H1 (cell line): ENCODE results near the gene RNASE12. TPM values are rescaled to one million over a fixed set of nuclear protein-coding genes. Genes with fewer than 3 reads are reported as not detected.

Experiments
- CTCF ChIA-PET: fragments of 300-600 bp; sonication (Branson Sonifier 250); formaldehyde crosslinking; loops from one replicate; lab custom pipeline; 2021; ENCODE audit not compliant: partially characterized antibody; lab: Charles Lee
- POLR2A ChIA-PET: fragments of 300-600 bp; sonication (Branson Sonifier 250); formaldehyde crosslinking; loops from one replicate; lab custom pipeline; 2021; ENCODE audit warnings: inconsistent platforms; ENCODE audit not compliant: partially characterized antibody; lab: Charles Lee
- DNase-seq, 2 experiments: peaks; one replicate each; pipeline versions ENCODE4 v3.0.0 to v3.0.0-alpha.2; 2010 to 2022; ENCODE audit warnings: low spot score in 2 of 2, low read depth in 1 of 2, mixed read lengths in 1 of 2
- FAIRE-seq: peaks from 2 replicates; lab custom pipeline; 2011; peaks lifted over from hg19 to GRCh38; lab: Jason Lieb, UNC
- H2AFZ ChIP-seq: 2 replicates; pipeline ENCODE4 v1.8.1; 2012; ENCODE audit warnings: low read length, inconsistent platforms
- H2AK5ac ChIP-seq: 2 replicates; pipeline ENCODE4 v1.6.1; 2013; ENCODE audit warnings: low read depth, low read length
- H2BK120ac ChIP-seq: replicated peaks from 2 replicates; pipeline ENCODE3; 2013; ENCODE audit warnings: low read depth, low read length, inconsistent platforms
- H2BK12ac ChIP-seq: 2 replicates; pipeline ENCODE4 v1.6.1; 2013; ENCODE audit warnings: low read depth, low read length
- H2BK15ac ChIP-seq: 2 replicates; pipeline ENCODE4 v1.6.1; 2013; ENCODE audit warnings: low read length
- H2BK20ac ChIP-seq: 2 replicates; pipeline ENCODE4 v1.6.1; 2013; ENCODE audit warnings: low read length
- H2BK5ac ChIP-seq: 2 replicates; pipeline ENCODE4 v1.6.1; 2013; ENCODE audit warnings: low read depth, low read length
- H3K14ac ChIP-seq: 2 replicates; pipeline ENCODE4 v1.6.1; 2013; ENCODE audit warnings: inconsistent platforms; ENCODE audit not compliant: insufficient read length
- H3K18ac ChIP-seq: 2 replicates; pipeline ENCODE4 v1.6.1; 2013; ENCODE audit warnings: low read length; ENCODE audit errors: extremely low read depth
- H3K23ac ChIP-seq: 2 replicates; pipeline ENCODE4 v1.6.1; 2013; ENCODE audit warnings: inconsistent platforms; ENCODE audit not compliant: insufficient read length
- H3K23me2 ChIP-seq: 2 replicates; pipeline ENCODE4 v1.6.1; 2013; ENCODE audit warnings: low read depth, low read length
- H3K27ac ChIP-seq: 2 replicates; pipeline ENCODE4 v1.6.1; 2011; ENCODE audit warnings: low read depth, low read length, inconsistent platforms
- H3K27me3 ChIP-seq, 4 experiments: replicated peaks in 1 of 4; 1 replicate in 1 of 4; 2 replicates in 3 of 4; pipeline versions ENCODE4 v1.6.1 to v1.8.1; 2011 to 2013; ENCODE audit warnings: low read length in 3 of 4, mild to moderate bottlenecking in 3 of 4, inconsistent platforms in 2 of 4, mixed read lengths in 2 of 4, moderate library complexity in 1 of 4; ENCODE audit not compliant: control insufficient read depth in 3 of 4, insufficient read depth in 3 of 4; ENCODE audit errors: extremely low read depth in 1 of 4
- H3K36me3 ChIP-seq, 4 experiments: 2 replicates each; pipeline versions ENCODE4 v1.6.1 to v1.8.1; 2011 to 2013; ENCODE audit warnings: mild to moderate bottlenecking in 4 of 4, low read length in 3 of 4, moderate library complexity in 2 of 4, control low read depth in 1 of 4, inconsistent platforms in 1 of 4; ENCODE audit not compliant: insufficient read depth in 4 of 4, control insufficient read depth in 2 of 4
- H3K4ac ChIP-seq: replicated peaks from 2 replicates; pipeline ENCODE3; 2013; ENCODE audit warnings: low read length, low read depth, mixed read lengths, inconsistent platforms; ENCODE audit not compliant: insufficient read length
- H3K4me1 ChIP-seq, 4 experiments: replicated peaks in 1 of 4; 1 replicate in 1 of 4; 2 replicates in 3 of 4; pipeline versions ENCODE4 v1.6.1 to v1.8.1; 2011 to 2013; ENCODE audit warnings: low read length in 3 of 4, inconsistent platforms in 2 of 4, mixed read lengths in 1 of 4; ENCODE audit not compliant: insufficient read depth in 4 of 4, control insufficient read depth in 3 of 4
- H3K4me2 ChIP-seq, 2 experiments: 2 replicates each; pipeline versions ENCODE4 v1.6.1 to v1.8.1; 2011 to 2013; ENCODE audit warnings: low read depth in 2 of 2, low read length in 2 of 2, control low read depth in 1 of 2, inconsistent platforms in 1 of 2, mild to moderate bottlenecking in 1 of 2; ENCODE audit not compliant: insufficient read depth in 1 of 2
- H3K4me3 ChIP-seq, 4 experiments: fragments of 200-600, 300-600 bp in 1 of 4; sonication (generic), shearing (Covaris generic), sonication (Bioruptor Twin) in 1 of 4; 2 replicates each; pipeline versions ENCODE4 v1.5.1 to v1.8.1; 2011 to 2016; ENCODE audit warnings: low read length in 4 of 4, low read depth in 3 of 4, control low read depth in 2 of 4, inconsistent platforms in 2 of 4, mild to moderate bottlenecking in 2 of 4, mixed read lengths in 1 of 4, moderate library complexity in 1 of 4; ENCODE audit not compliant: insufficient read depth in 2 of 4; ENCODE audit errors: extremely low read depth in 1 of 4
- H3K56ac ChIP-seq: replicated peaks from 2 replicates; pipeline ENCODE3; 2013; ENCODE audit warnings: low read depth, mild to moderate bottlenecking, mixed read lengths, low read length, inconsistent platforms; ENCODE audit not compliant: insufficient read length
- H3K79me1 ChIP-seq: 2 replicates; pipeline ENCODE4 v1.6.1; 2013; ENCODE audit warnings: low read depth, low read length, control low read depth
- H3K79me2 ChIP-seq, 2 experiments: 2 replicates each; pipeline versions ENCODE4 v1.6.1 to v1.8.1; 2012 to 2013; ENCODE audit warnings: low read length in 2 of 2, mild to moderate bottlenecking in 2 of 2, inconsistent platforms in 1 of 2; ENCODE audit not compliant: insufficient read depth in 2 of 2, control insufficient read depth in 1 of 2
- H3K9ac ChIP-seq, 4 experiments: replicated peaks in 1 of 4; 1 replicate in 1 of 4; 2 replicates in 3 of 4; pipeline versions ENCODE4 v1.6.1 to v1.8.1; 2011 to 2013; ENCODE audit warnings: low read depth in 3 of 4, low read length in 3 of 4, control low read depth in 2 of 4, mild to moderate bottlenecking in 2 of 4, moderate library complexity in 2 of 4, inconsistent platforms in 1 of 4; ENCODE audit errors: extremely low read depth in 1 of 4
- H3K9me3 ChIP-seq, 2 experiments: 2 replicates each; pipeline versions ENCODE4 v1.6.1 to v1.8.1; 2012 to 2013; ENCODE audit warnings: mild to moderate bottlenecking in 2 of 2, moderate library complexity in 2 of 2, control low read depth in 1 of 2, inconsistent platforms in 1 of 2, low read depth in 1 of 2, low read length in 1 of 2, mixed read lengths in 1 of 2; ENCODE audit not compliant: insufficient read depth in 2 of 2
- H4K20me1 ChIP-seq, 2 experiments: replicated peaks in 1 of 2; 2 replicates each; pipeline versions ENCODE3 to v1.8.1; 2011 to 2013; ENCODE audit warnings: inconsistent platforms in 2 of 2, low read length in 2 of 2, mild to moderate bottlenecking in 1 of 2; ENCODE audit not compliant: insufficient read depth in 2 of 2, control insufficient read depth in 1 of 2
- H4K5ac ChIP-seq: 2 replicates; pipeline ENCODE4 v1.6.1; 2013; ENCODE audit warnings: low read length, low read depth, mixed read lengths, inconsistent platforms; ENCODE audit not compliant: insufficient read length
- H4K8ac ChIP-seq: 2 replicates; pipeline ENCODE4 v1.8.0; 2013; ENCODE audit warnings: mild to moderate bottlenecking, moderate library complexity, low read length, inconsistent platforms; ENCODE audit not compliant: insufficient read depth; ENCODE audit errors: extremely low read depth
- H4K91ac ChIP-seq: replicated peaks from 2 replicates; pipeline ENCODE3; 2013; ENCODE audit warnings: low read length, mixed read lengths, inconsistent platforms; ENCODE audit not compliant: insufficient read length
- ASH2L ChIP-seq: fragments of 200-600, 300-600 bp; sonication (generic); IDR thresholded peaks from one replicate; pipeline ENCODE4 v1.7.1; 2017; ENCODE audit warnings: low read length
- CTBP2 ChIP-seq: IDR thresholded peaks from 2 replicates; pipeline ENCODE4 v1.7.0; 2011; ENCODE audit warnings: borderline replicate concordance, mild to moderate bottlenecking, moderate library complexity, mixed read lengths, low read length; ENCODE audit not compliant: insufficient read depth, insufficient read length
- HDAC2 ChIP-seq, 2 experiments: fragments of 300-600 bp in 1 of 2; sonication (generic) in 1 of 2; IDR thresholded peaks; 2 replicates each; pipeline ENCODE4 v1.6.1; 2011 to 2012; ENCODE audit warnings: low read depth in 2 of 2, low read length in 2 of 2, mild to moderate bottlenecking in 2 of 2, moderate library complexity in 2 of 2, borderline replicate concordance in 1 of 2, inconsistent platforms in 1 of 2
- KDM1A ChIP-seq: fragments of 200-600, 300-600 bp; sonication (generic); IDR thresholded peaks from 2 replicates; pipeline ENCODE4 v1.7.1; 2016; ENCODE audit warnings: mild to moderate bottlenecking, low read length, borderline replicate concordance
- POU5F1 ChIP-seq: IDR thresholded peaks from 2 replicates; pipeline ENCODE4 v1.6.1; 2011; ENCODE audit warnings: low read depth, mild to moderate bottlenecking, low read length, moderate library complexity
- RNF2 ChIP-seq: fragments of 200-900, 300-1000 bp; sonication (generic); IDR thresholded peaks from 2 replicates; pipeline ENCODE4 v1.7.1; 2016; ENCODE audit warnings: borderline replicate concordance, low read depth, mild to moderate bottlenecking, antibody characterized with exemption, low read length; ENCODE audit not compliant: poor library complexity, severe bottlenecking; ENCODE audit errors: missing control alignments
- YY1 ChIP-seq: IDR thresholded peaks from 2 replicates; pipeline ENCODE4 v1.6.1; 2011; ENCODE audit warnings: low read depth, mild to moderate bottlenecking, low read length
- WGBS, 2 experiments: shearing (Covaris generic) in 1 of 2; methylation state at CpG; one replicate each; pipeline versions ENCODE4 v1.1.6 to v1.1.7; 2013 to 2015; ENCODE audit warnings: low lambda C conversion rate in 2 of 2, mixed read lengths in 2 of 2, inconsistent platforms in 1 of 2, low coverage in 1 of 2, missing lambda C conversion rate in 1 of 2; ENCODE audit not compliant: insufficient replicate concordance in 2 of 2, insufficient coverage in 1 of 2, insufficient read length in 1 of 2; ENCODE audit errors: extremely low coverage in 1 of 2, missing lambda C conversion rate in 1 of 2; 5-methylcytosine and 5-hydroxymethylcytosine counted together
- polyA plus RNA-seq, 7 experiments: library from polyadenylated mRNA; depleted of rRNA in 3 of 7; stranded (reverse) in 5 of 7; unstranded in 2 of 7; fragments of >200 nt in 5 of 7; fragments of 200-250 nt in 2 of 7; gene quantifications; 1 replicate in 5 of 7; 2 replicates in 1 of 7; 4 replicates in 1 of 7; pipeline versions ENCODE4 v1.2.1 to v1.2.3, GENCODE V29; 2011 to 2013; ENCODE audit warnings: missing spikeins in 2 of 7, mixed read lengths in 2 of 7
- total RNA-seq: library from RNA; stranded (reverse); fragmentation: NEBNext Ultra II Directional; extraction: Animal tissue kit (Norgen Biotek cat#: 25700); gene quantifications from 2 replicates; pipeline ENCODE4 v1.2.1, GENCODE V29; 2021

The RNASE12 gene
- total and polyA plus RNA-seq, 2 of the 8 experiments (the other 6 are each of a cell fraction or from before 2014, with no cell fraction given): not detected

GRCh38 chr14:20608383-20609110, 17.4 kb upstream of the RNASE12 start:
- Histone ChIP-seq H3K27ac (no peak overlapping the region), H3K18ac (no peak overlapping the region), H3K79me1 (no peaks in the 10 kb centered on the region), H2BK5ac (no peak overlapping the region), H3K79me2 (no peaks in the 10 kb centered on the region), H4K8ac (no peak overlapping the region), H4K91ac (no peak overlapping the region), H3K4me2 (peak overlapping the region; percentile 16 to 37; a peak in 3 of 4 replicates), H3K9ac (no peak overlapping the region), H2AK5ac (no peak overlapping the region), H3K14ac (no peak overlapping the region), H3K56ac (no peak overlapping the region), H3K4me1 (peaks cover 0 to 2% (median 0%) of the 10 kb centered on the region in 4 experiments; a peak in 1 of 7 replicates), H3K23ac (no peak overlapping the region), H2BK120ac (no peak overlapping the region), H4K20me1 (no peaks in the 10 kb centered on the region), H2BK20ac (no peak overlapping the region), H3K9me3 (no peaks in the 10 kb centered on the region), H4K5ac (no peak overlapping the region), H3K27me3 (no peaks in the 10 kb centered on the region), H3K23me2 (0 out of 2 replicates have a peak, but pooled peaks cover 1% of the 10 kb centered on the region), H3K4me3 (peak overlapping the region in 2 of 4 experiments; percentile 6 to 42; a peak in 5 of 8 replicates), H3K36me3 (no peaks in the 10 kb centered on the region), H2BK12ac (no peak overlapping the region), H3K4ac (no peak overlapping the region), H2AFZ (peak overlapping the region; percentile 36; the same call in 1 of the 2 replicates), H2BK15ac (no peak overlapping the region)
- 78% methylated on average over 7 of the region's 7 CpGs; no CpG with 5 or more reads in 1 of the 2 experiments for WGBS, 2 experiments
- FAIRE-seq: no peak
- ChIA-PET CTCF (interaction anchor here (0.5 to 8.9 kb wide), 31 partner anchors 10 to 281 kb away, joined by 3 to 114 read pairs (median 4); partner anchors contain the start of genes PIP4P1, RNASE11, RNASE4 and TEP1), POLR2A (interaction anchor here (0.5 to 7.8 kb wide), 10 partner anchors 14 to 291 kb away, joined by 3 to 49 read pairs (median 3); partner anchors contain the start of genes APEX1, OSGEP and PNP)
- DNase-seq: no peak
- TF ChIP-seq ASH2L: no peak
- no peak for TF ChIP-seq YY1
- TF ChIP-seq POU5F1: no peak
- TF ChIP-seq KDM1A: no peak
- no peak for TF ChIP-seq CTBP2
- TF ChIP-seq HDAC2 (IDR thresholded peaks at IDR 0.05; ENCODE audit: borderline replicate concordance in 1 of 2, low read depth in 2 of 2, low read length in 2 of 2): no peak
- TF ChIP-seq RNF2: no peak
